ENCODE data around the gene SERINC3. TPM values are rescaled to one million over a fixed set of nuclear protein-coding genes. Genes with fewer than 3 reads are reported as not detected.
A peak's percentile ranks its signal among the peaks of the same experiment; 100 is the strongest.

SERINC3 gene
- total RNA-seq, 2 donors from 2014 or later, result 75.6 to 91.3 TPM

GRCh38 chr20:44542890-44543289 is 21.0 kb upstream of the SERINC3 start:
- Histone ChIP-seq H3K9me3 (ENCODE audit: control insufficient read depth, low read length) (no peaks in the 10 kb centered on the region), H3K27ac (ENCODE audit: low read depth, low read length) (no peak overlapping the region), H3K4me1 (ENCODE audit: control insufficient read depth, insufficient read depth, low read length) (no peaks in the 10 kb centered on the region), H3K36me3 (ENCODE audit: control insufficient read depth, insufficient read depth, low read length) (no peaks in the 10 kb centered on the region), H3K9ac (ENCODE audit: extremely low read depth, low read length, poor library complexity, severe bottlenecking) (no peak overlapping the region), H3K4me3 (ENCODE audit: low read length) (no peak overlapping the region), H3K27me3 (ENCODE audit: control insufficient read depth, insufficient read depth, low read length, poor library complexity, severe bottlenecking) (no peaks in the 10 kb centered on the region)
- H3K4me3 Mint-ChIP-seq, result no peak overlapping the region
- no peak for TF ChIP-seq CTCF (conservative IDR thresholded peaks at IDR 0.05)
- H3K9me3 Mint-ChIP-seq, result no peaks in the 10 kb centered on the region
- no peaks in the 10 kb centered on the region for H3K36me3 Mint-ChIP-seq (ENCODE audit: low read depth)
- 83 to 87% methylated on average over 1 of the region's 1 CpG for WGBS, 2 experiments (ENCODE audit: insufficient coverage in 1 of 2, insufficient read length in 1 of 2)
- no peak overlapping the region for H3K27ac Mint-ChIP-seq
- H3K27me3 Mint-ChIP-seq (ENCODE audit: insufficient read depth), result no peaks in the 10 kb centered on the region
- no peak for DNase-seq
- peaks cover 14% of the 10 kb centered on the region for H3K4me1 Mint-ChIP-seq

GRCh38 chr20:44541992-44542391 is 20.1 kb upstream of the SERINC3 start:
- no peak overlapping the region for H3K4me3 Mint-ChIP-seq
- H3K27me3 Mint-ChIP-seq (ENCODE audit: insufficient read depth), result no peaks in the 10 kb centered on the region
- no peaks in the 10 kb centered on the region for H3K4me1 ChIP-seq (ENCODE audit: control insufficient read depth, insufficient read depth, low read length)
- 90 to 95% methylated on average over 2 to 4 of the region's 4 CpGs for WGBS, 2 experiments (ENCODE audit: insufficient coverage in 1 of 2, insufficient read length in 1 of 2)
- no peaks in the 10 kb centered on the region for H3K9me3 Mint-ChIP-seq
- no peak for TF ChIP-seq CTCF (conservative IDR thresholded peaks at IDR 0.05)
- no peak overlapping the region for H3K9ac ChIP-seq (ENCODE audit: extremely low read depth, low read length, poor library complexity, severe bottlenecking)
- H3K36me3 Mint-ChIP-seq (ENCODE audit: low read depth), result no peaks in the 10 kb centered on the region
- peak overlapping the region; percentile 68 for H3K27ac Mint-ChIP-seq
- H3K4me1 Mint-ChIP-seq, result peaks cover 8% of the 10 kb centered on the region
- no peak for DNase-seq
- H3K9me3 ChIP-seq (ENCODE audit: control insufficient read depth, low read length), result no peaks in the 10 kb centered on the region
- H3K36me3 ChIP-seq (ENCODE audit: control insufficient read depth, insufficient read depth, low read length), result no peaks in the 10 kb centered on the region
- no peaks in the 10 kb centered on the region for H3K27me3 ChIP-seq (ENCODE audit: control insufficient read depth, insufficient read depth, low read length, poor library complexity, severe bottlenecking)
- H3K4me3 ChIP-seq (ENCODE audit: low read length), result no peak overlapping the region
- H3K27ac ChIP-seq (ENCODE audit: low read depth, low read length), result no peak overlapping the region

GRCh38 chr20:44540834-44541233 is 19.0 kb upstream of the SERINC3 start:
- Mint-ChIP-seq H3K4me1 (peaks cover 15% of the 10 kb centered on the region), H3K27ac (peak overlapping the region; percentile 27), H3K4me3 (no peak overlapping the region), H3K36me3 (ENCODE audit: low read depth) (no peaks in the 10 kb centered on the region), H3K27me3 (ENCODE audit: insufficient read depth) (no peaks in the 10 kb centered on the region), H3K9me3 (no peaks in the 10 kb centered on the region)
- H3K27ac ChIP-seq (ENCODE audit: low read depth, low read length), result no peak overlapping the region
- no peak for DNase-seq
- H3K9ac ChIP-seq (ENCODE audit: extremely low read depth, low read length, poor library complexity, severe bottlenecking), result no peak overlapping the region
- no peaks in the 10 kb centered on the region for H3K27me3 ChIP-seq (ENCODE audit: control insufficient read depth, insufficient read depth, low read length, poor library complexity, severe bottlenecking)
- H3K4me1 ChIP-seq (ENCODE audit: control insufficient read depth, insufficient read depth, low read length), result no peaks in the 10 kb centered on the region
- no peaks in the 10 kb centered on the region for H3K36me3 ChIP-seq (ENCODE audit: control insufficient read depth, insufficient read depth, low read length)
- no peak for TF ChIP-seq CTCF (conservative IDR thresholded peaks at IDR 0.05)
- no peaks in the 10 kb centered on the region for H3K9me3 ChIP-seq (ENCODE audit: control insufficient read depth, low read length)
- WGBS, 2 experiments (ENCODE audit: insufficient coverage in 1 of 2, insufficient read length in 1 of 2), result 82 to 93% methylated on average over 5 to 6 of the region's 6 CpGs
- no peak overlapping the region for H3K4me3 ChIP-seq (ENCODE audit: low read length)
